GM18951 (cell line): Measurements from ENCODE around the gene TEP1.
"Not testable (repeated sequence)": the region's sequence is repeated elsewhere in the genome, so short reads cannot be mapped to it uniquely, and the experiment has no call there.

ENCODE experiments used
- POLR2A ChIP-seq: IDR thresholded peaks from 4 replicates; pipeline ENCODE4 v1.6.1; 2011; ENCODE audit warnings: mild to moderate bottlenecking; ENCODE audit not compliant: insufficient read length, insufficient read depth; ENCODE audit errors: extremely low read depth
- in situ Hi-C: fragments of 300-500 bp; cut with MboI; formaldehyde crosslinking; loops from one replicate; pipeline ENCODE4 v1.12.0; 2022; ENCODE audit warnings: low sequenced_read_pairs, mixed read lengths, inconsistent platforms; ENCODE audit not compliant: unreplicated experiment

Gene TEP1

DNA sequence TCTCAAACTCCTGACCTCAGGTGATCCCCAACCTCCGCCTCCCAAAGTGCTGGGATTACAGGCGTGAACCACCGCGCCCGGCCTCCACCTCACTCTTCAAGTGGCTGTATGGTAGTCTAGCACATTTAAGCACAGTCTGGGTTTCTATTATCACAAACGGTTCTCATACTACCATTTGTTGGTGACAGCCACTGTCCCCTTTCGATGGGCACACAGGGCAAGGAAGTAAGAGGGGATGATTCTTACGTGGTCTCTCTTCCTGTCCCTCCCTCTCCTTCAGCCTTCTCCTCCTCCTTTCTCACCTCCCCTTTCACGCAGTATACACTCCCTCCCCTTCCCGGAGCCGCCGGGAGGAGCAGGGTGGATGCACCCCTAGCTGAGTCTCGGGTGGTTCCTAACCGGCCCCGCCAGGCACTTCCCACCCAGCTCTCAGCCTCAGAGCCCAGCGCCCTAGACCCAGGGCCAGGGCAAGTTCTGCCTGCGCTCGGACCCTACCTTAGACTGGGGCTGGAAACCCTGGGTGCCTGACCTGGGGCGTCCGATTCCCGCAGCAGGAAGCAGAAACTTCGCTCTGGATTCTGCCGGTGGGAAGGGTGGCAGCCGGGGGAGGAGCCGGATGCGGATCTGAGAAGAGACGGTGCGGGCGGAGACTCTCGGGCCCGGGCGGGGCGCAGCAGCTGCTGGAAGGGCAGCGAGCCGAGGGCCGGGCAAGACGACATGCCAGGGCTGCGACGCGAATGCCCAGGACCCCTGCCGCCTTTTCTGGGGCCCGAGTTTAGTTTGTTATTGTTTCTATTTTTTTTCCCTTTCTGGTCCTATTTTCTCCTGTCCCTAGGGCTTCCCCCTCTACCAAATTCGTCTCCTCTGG is at the start of gene TEP1:
Gene TEP1, minus strand, starts transcription at position 626 of the 868 bp plus-strand sequence. CDS start 5,062 bp downstream, outside the sequence.
- in situ Hi-C loops: no loop called here
- TF ChIP-seq POLR2A: peak; percentile 68

- TF ChIP-seq POLR2A: peak; percentile 80
- in situ Hi-C loops: no loop called here
These were observed 48.2 kb upstream of the TEP1 start, which contains the start of gene PIP4P1 for GRCh38 chr14:20461225-20462141. Gene PIP4P1 (minus strand): TSS chr14:20461434. CDS start chr14:20461325, 109 bp downstream.

GRCh38 chr14:20460458-20461224 is 47.3 kb upstream of the TEP1 start:
- TF ChIP-seq POLR2A: no peak
- in situ Hi-C loops: no loop called here

DNA sequence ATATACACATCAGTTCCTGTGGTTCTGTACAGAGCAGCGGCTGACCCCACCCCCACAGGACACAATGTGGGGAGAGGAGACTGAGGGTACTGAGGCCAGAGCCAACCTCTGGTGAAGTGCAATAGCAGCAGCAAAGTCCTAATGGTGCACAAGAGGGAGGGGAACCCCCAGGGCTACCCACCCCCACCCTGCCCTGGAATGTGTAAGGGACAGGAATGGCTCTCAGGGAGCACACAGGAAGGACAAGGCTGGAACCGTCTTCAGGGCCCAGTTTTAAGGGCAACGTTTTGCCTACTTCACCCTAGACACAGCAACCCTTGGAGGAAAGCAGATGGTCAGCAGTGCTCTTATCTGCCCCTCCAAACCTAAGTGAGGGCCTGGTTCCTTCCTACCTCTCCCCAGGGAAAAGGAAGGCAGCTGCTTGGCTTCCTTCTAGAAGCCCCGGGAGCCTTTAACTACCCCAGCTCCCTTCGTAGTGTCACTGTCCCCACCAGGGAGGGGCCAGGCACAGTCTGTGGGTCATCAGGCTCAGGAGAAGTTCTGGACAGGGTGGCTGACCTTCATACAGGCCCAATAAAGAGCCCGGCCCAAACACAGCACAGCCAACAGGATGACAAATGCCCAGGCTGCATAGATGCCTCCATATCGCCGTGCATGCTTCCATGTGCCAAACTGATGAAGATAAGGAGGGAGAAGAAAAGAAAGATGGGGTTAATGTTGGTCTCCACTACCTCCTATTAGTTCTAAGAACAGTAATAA is 44.9 kb upstream of the TEP1 start:
- in situ Hi-C loops: no loop called here
- peak; percentile 27 for TF ChIP-seq POLR2A

DNA sequence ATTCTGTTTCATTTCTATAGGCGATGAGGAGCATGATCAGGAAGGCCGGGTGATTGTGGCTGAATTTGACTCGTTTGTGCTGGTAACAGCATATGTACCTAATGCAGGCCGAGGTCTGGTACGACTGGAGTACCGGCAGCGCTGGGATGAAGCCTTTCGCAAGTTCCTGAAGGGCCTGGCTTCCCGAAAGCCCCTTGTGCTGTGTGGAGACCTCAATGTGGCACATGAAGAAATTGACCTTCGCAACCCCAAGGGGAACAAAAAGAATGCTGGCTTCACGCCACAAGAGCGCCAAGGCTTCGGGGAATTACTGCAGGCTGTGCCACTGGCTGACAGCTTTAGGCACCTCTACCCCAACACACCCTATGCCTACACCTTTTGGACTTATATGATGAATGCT is 43.7 kb upstream of the TEP1 start:
- no peak for TF ChIP-seq POLR2A
- in situ Hi-C loops: no loop called here

GRCh38 chr14:20455355-20456300 is 42.3 kb upstream of the TEP1 start:
- in situ Hi-C loops: no loop called here
- no peak for TF ChIP-seq POLR2A

GRCh38 chr14:20454516-20455354 is 41.4 kb upstream of the TEP1 start, which contains the start of the genes APEX1 and OSGEP:
Gene APEX1 (plus strand): TSS chr14:20455226. CDS start chr14:20455646, 420 bp downstream.
Gene OSGEP (minus strand): TSS chr14:20454812. CDS start chr14:20454683, 129 bp downstream.
- in situ Hi-C loops: no loop called here
- peak; percentile 71 for TF ChIP-seq POLR2A

GRCh38 chr14:20452831-20453230 is 39.5 kb upstream of the TEP1 start:
- in situ Hi-C loops: not testable (repeated sequence)

- no peak for TF ChIP-seq POLR2A
- in situ Hi-C loops: no loop called here
These were observed 33.6 kb upstream of the TEP1 start for GRCh38 chr14:20446889-20447288.

- in situ Hi-C loops: not testable (repeated sequence)
These were observed 30.3 kb upstream of the TEP1 start for GRCh38 chr14:20443650-20444049.
